ENCODE data around the gene TYW1B.
"Not testable (repeated sequence)": the region's sequence is repeated elsewhere in the genome, so short reads cannot be mapped to it uniquely, and the experiment has no call there.

GRCh38 chr7:72667049-72667448, 161.0 kb downstream of the TYW1B start:
- not testable (repeated sequence) for TF ChIP-seq CTCF (conservative IDR thresholded peaks at IDR 0.05; ENCODE audit: low read depth, low read length); EZH2 (IDR thresholded peaks at IDR 0.05; ENCODE audit: low read length, unreplicated experiment); EZH2phosphoT487 (IDR thresholded peaks at IDR 0.05; ENCODE audit: borderline replicate concordance, low read length)

Data from PC-3 (cell line).